Hematopoietic multipotent progenitor cell treated with erythropoietin and hydrocortisone succinate and interleukin-3 and kit ligand, for 17 days (in vitro differentiated cells): ENCODE data around the gene RASSF3.
"Not testable (repeated sequence)": the region's sequence is repeated elsewhere in the genome, so short reads cannot be mapped to it uniquely, and the experiment has no call there.

Experiments used
- DNase-seq: peaks from one replicate; pipeline ENCODE4 v3.0.0-alpha.2; 2015; ENCODE audit warnings: low spot score

The RASSF3 gene

GRCh38 chr12:64633011-64633939 lies 23.0 kb downstream of the RASSF3 start:
- no peak for DNase-seq

- DNase-seq, result no peak
These were observed 23.6 kb downstream of the RASSF3 start for GRCh38 chr12:64633940-64634337.

GRCh38 chr12:64634508-64635092 lies 24.3 kb downstream of the RASSF3 start:
- no peak for DNase-seq

DNA sequence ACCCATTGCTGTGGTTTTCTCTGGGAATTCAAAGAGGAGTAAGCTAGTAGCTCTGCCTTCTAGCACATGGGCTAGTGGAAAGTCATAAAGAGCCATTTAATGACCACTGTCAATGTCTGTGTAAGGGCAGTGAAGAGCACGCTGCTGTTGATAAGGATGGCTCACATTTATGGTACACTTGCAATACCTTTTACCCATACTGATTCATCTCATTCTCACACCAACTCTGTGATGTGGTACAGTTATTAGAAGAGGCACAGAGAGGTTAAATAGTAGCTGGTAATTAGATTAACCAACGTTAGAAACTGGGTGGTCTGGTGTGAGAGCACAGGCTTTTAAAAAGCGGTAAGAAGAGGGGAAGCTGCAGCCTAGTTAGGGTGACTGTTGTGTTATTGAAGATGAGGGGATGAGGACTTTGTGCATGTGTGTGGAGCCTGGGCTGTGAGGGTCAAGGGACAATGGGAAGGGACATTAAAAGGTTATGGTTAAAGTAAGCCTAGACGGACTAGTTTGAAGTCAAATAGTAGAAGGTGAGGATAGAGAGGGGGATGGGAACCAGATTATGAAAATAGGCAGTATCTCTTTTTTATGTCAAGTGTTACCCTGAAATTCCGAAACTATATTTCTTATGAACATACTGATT lies 25.2 kb downstream of the RASSF3 start:
- DNase-seq, result no peak

DNA sequence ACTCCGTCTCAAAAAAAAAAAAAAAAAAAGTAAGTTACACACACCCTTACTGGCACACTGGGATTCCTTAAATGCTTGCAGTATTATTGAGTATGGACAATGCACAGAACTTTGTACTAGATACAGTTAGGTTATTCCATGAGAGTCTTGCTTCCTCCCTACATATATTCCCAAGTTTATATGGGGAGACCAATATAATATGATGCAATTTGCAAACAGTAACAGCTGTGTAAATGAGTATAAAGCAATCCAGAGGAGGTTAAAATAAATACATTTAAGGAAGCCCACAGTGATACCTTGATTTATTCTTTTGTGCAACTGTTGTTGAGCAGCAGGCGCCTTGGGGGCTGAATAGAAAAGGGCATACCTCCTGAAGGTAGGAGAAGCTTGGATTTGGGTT lies 26.6 kb downstream of the RASSF3 start:
- no peak for DNase-seq

- DNase-seq, result no peak
These were observed 29.2 kb downstream of the RASSF3 start for GRCh38 chr12:64639466-64639865.

GRCh38 chr12:64646318-64646717 lies 36.0 kb downstream of the RASSF3 start:
- no peak for DNase-seq

DNA sequence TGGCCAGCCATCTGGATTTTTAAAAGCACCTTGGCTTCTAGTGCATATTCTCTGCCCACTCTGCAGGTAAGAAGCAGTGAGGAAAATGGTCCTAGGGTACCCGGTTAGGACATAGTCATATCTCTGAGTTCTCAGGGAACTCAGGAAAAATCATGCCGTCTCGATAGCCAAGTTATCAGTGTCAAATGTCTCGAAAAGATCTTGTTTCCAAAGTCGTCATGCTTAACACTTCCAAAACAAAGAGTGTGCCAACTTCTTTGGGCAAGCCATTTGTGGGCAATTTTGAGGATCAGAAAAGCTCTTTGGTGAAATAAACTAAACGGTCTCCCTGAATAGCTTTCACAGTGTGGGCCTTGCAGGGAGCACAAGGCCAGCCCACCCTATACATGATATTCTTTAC lies 39.2 kb downstream of the RASSF3 start:
- no peak for DNase-seq

- DNase-seq, result no peak
These were observed 40.5 kb downstream of the RASSF3 start for GRCh38 chr12:64650762-64651161.

- DNase-seq, result no peak
These were observed 42.1 kb downstream of the RASSF3 start for GRCh38 chr12:64652346-64652745.

- no peak for DNase-seq
These were observed 42.8 kb downstream of the RASSF3 start for GRCh38 chr12:64653123-64653522.

GRCh38 chr12:64653907-64654306 lies 43.6 kb downstream of the RASSF3 start:
- DNase-seq, result not testable (repeated sequence)

DNA sequence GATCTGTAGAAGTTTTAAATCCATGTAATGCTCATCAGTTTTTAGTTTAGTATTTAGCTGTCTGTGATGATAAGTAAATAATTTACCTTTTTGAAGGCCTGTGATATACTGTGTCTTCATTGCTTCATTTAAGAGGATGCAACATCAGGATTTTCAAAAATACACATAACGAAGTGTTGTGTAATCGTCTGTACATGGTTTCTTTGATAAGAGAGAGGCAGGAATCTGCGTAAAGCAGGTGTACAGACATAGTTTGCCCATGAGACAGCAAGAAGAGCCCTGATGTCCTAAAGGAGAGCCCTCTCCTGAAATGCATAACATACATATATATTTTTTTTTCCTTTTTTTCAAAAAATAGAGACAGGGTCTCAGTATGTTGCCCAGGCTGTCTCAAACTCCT lies 44.8 kb downstream of the RASSF3 start:
- no peak for DNase-seq

DNA sequence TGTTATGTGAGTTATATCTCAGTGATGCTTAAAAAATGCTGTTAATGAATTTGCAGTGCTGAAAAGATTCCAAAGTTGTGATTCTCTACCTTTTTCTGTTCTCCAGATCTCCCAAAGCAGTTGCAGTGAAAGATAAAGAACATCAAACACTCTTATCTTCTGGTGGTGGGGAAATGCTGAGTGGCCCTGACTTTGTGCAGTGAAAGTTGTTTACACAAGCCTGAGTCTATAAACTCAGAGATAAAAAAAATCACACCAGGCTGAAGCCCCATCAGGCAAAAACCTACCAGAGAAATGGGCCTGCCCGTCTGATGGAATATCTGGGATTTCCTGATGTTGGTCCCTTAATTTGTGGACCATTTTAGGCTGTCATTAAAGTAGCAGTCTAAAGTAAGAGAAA lies 46.1 kb downstream of the RASSF3 start:
- DNase-seq, result no peak

DNA sequence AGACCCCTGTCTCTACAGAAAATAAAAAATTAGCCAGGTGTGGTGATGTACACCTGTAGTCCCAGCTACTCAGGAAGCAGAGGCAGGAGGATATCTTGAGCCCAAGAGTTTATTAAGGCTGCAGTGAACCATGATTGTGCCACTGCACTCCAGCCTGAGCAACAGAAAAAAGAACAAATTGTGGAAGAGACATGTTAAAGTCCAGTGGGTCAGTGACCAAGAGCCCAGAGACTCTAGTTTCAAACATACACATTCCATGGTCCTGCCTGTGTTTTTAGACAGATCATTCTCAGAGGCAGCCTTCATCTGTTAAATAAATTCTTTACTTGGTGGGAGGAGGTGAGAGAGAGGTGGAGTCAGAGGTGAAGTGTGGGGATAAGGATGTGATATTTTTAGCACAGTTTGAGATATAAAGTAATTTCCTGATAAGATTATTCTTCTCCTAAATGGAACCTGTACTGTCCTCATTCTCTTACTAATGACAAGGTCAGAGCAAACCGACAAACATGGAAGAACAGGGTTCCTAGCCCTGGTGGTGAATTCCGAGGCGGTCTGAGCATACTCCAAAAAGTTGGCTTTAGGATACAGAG lies 48.7 kb downstream of the RASSF3 start:
- no peak for DNase-seq

DNA sequence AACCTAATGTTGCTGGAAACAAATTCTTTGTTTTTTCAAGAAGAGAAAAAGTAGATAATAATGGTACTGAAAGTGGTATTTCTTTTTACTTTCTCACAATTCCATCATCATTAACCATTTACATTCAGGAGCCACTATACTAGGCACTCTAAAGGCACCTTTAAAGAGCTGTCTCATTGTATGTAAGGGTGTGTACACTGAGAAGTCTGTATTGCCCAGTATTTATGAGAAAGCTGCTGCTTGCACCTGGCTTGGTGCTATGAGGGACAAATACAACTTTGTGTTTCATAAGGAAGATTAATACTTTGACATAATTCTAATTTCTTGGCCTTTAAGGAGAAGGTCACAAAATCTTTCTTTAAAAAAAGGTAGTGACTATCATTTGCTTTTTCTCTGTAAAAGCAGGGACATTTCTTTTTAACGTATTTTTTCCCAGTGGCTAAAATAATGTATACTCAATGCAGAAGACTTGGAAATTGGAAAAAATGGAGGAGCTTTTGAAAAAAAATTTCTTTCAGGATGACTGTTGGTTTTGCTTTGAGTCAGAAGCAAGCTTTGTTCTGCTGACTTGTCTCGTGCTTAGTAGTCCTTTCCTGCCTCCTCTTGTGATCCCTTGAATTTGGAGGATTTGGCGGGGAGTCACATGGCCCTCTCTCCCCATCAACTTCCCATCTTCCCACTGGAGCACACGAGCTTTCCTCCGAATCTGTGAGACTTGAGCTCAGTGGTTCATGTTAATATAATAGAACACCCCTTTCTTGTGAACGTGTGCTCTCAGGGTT lies 50.1 kb downstream of the RASSF3 start:
- no peak for DNase-seq

DNA sequence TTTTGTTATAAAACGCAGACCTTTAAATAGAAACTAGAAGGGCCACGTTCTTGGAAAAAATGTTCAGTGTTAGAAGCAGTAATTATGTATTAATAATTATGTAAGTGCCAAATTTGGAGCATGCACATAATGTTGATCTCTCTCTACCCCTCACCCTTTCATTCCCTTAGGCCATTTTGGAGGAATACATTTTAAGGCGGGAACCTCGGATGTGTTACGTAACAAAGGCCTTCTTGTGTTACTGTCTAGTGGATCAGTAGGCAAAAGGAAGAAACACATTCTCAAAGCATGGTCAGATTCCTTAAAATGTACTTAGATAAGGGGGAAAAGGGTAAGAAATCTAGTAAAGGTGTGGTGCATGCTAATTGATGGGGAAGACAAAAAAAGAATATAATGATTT lies 52.7 kb downstream of the RASSF3 start:
- DNase-seq, result no peak

DNA sequence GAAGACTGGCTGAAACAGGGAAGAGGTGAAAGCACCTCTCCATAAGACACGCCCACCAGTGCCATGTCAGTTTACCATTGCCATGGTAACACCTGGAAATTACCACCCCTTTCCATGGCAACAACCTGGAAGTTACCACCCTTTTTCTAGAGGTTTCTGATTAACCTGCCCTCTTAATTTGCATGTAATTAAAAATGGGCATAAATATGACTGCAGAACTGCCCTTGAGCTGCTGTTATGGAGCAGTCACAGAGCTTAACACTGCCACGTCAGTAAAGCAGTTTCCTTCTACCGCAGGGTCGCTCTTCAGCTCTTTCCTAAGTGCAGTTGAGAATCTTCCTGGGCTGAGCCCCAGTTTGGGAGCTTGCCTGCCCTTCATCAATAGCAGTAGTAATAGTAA lies 55.2 kb downstream of the RASSF3 start:
- DNase-seq, result no peak

DNA sequence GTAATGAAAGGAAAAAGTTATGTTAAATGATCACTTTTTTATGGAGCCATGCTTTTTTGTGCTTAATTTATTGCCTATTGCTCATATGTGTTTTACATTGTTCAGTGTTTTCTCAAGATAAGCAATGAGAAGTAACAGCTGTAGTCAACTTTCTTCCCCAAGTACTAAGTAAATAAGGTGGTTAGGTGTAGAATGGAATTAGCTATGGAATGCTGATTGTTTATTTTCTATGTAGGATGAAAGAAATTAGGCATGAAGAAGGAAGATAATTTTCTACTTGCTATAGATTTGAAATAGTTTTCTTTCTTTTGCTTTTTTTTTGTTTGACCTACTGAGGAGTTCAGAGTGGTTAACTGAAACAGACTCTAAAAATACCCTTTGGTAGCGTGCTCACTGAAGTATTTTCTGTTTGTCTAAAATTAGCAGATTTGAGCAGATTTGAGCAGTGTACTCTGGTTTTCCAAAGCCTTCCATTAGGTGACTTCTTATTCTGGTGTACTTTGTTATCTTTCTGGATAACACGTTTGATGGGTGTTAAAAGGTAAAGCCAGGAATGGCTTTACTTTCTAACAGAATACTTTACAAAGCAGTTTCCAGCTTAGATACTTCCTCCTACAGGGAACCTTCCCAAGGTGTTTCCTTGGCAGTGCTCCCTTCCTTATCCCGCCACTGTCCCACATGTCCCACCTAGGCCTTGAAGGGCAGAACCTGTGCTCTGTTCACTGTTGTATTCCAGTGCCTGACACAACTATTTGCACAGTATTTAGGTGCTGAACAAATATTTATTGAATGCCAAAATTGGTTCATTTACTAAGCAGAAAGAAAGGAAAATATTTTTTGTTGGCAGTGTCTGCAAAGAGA lies 56.0 kb downstream of the RASSF3 start:
- no peak for DNase-seq

- no peak for DNase-seq
These were observed 57.5 kb downstream of the RASSF3 start for GRCh38 chr12:64667793-64668192.

DNA sequence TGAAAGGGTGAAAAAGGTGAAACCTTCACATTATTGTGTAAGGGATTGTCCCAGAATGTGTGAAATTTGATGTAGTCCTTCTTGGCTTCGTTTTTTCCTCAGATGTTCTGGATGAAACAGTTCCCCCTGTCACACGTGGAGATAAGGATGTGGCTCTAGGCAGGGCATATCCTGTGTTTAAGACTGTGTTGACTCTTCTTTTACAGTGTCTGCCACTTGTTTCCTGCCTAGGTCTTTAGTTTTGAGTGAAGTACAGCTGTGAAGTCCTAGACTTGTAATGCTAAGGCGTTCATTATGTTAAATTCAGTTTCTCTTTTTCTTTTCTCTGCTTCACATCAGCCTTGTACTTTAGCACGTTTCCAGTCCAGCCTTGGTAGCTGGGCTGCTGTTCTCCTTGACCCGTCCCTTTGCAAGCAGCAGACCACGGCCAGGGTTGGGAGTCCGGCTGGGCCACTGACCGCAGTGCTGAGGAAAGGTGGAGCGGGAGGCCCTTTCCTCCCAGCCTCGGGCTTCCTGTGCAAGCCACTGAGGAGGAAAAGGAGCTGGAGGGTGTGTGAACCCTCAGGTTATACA lies 59.1 kb downstream of the RASSF3 start:
- DNase-seq, result no peak
